Mucosa of rectum (tissue), 2 donors: ENCODE measurements around the gene RCVRN.
A peak's percentile ranks its signal among the peaks of the same experiment; 100 is the strongest.

Experiments
- H3K27ac ChIP-seq, 2 donors: one replicate each; pipeline ENCODE4 v1.7.0; 2013; ENCODE audit warnings: inconsistent platforms in 2 of 2, low read depth in 2 of 2, low read length in 2 of 2
- H3K27me3 ChIP-seq, 2 donors: one replicate each; pipeline ENCODE4 v1.7.0; 2013; ENCODE audit warnings: low read length in 2 of 2; ENCODE audit not compliant: control insufficient read depth in 2 of 2, insufficient read depth in 2 of 2
- H3K36me3 ChIP-seq, 2 donors: one replicate each; pipeline ENCODE4 v1.7.0; 2013; ENCODE audit warnings: low read length in 2 of 2; ENCODE audit not compliant: control insufficient read depth in 2 of 2, insufficient read depth in 2 of 2
- H3K4me1 ChIP-seq, 2 donors: one replicate each; pipeline ENCODE4 v1.7.0; 2013; ENCODE audit warnings: low read length in 2 of 2, mild to moderate bottlenecking in 1 of 2; ENCODE audit not compliant: control insufficient read depth in 2 of 2, insufficient read depth in 2 of 2
- H3K4me3 ChIP-seq, 2 donors: one replicate each; pipeline ENCODE4 v1.7.0; 2013; ENCODE audit warnings: low read length in 2 of 2
- H3K9ac ChIP-seq, 2 donors: one replicate each; pipeline ENCODE4 v1.7.0; 2013; ENCODE audit warnings: low read length in 2 of 2, low read depth in 1 of 2, mild to moderate bottlenecking in 1 of 2
- H3K9me3 ChIP-seq, 2 donors: one replicate each; pipeline ENCODE4 v1.7.0; 2013; ENCODE audit warnings: low read length in 2 of 2; ENCODE audit not compliant: control insufficient read depth in 2 of 2
- donor health status: healthy.
- donor health status: Normal muscosa, but diverticular disease.

RCVRN gene

DNA sequence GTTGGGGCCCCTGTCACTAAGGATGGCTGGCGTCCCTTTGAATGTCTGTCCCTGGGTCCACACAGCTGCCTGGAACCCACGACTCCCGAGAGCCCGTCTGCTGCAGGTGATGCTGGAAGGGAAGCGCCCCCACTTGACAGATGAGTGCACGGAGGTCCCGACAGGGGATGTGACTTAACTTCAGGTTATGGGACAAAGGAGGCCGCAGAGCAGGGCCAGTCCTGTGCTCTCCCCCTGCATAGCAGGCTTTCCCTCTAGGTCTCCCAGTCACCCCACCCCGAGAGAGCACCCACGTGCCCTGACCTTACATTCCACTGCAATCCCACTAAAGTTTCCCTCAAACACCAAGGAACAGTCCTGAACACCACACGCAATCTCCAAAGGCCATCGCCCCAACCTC lies 6.0 kb upstream of the RCVRN start:
- no peaks in the 10 kb centered on the region for H3K27me3 ChIP-seq
- H3K4me1 ChIP-seq = no peaks in the 10 kb centered on the region
- H3K27ac ChIP-seq = no peak overlapping the region
- H3K4me3 ChIP-seq = no peak overlapping the region
- H3K9me3 ChIP-seq = no peaks in the 10 kb centered on the region
- no peaks in the 10 kb centered on the region for H3K36me3 ChIP-seq
- H3K9ac ChIP-seq = no peak overlapping the region

DNA sequence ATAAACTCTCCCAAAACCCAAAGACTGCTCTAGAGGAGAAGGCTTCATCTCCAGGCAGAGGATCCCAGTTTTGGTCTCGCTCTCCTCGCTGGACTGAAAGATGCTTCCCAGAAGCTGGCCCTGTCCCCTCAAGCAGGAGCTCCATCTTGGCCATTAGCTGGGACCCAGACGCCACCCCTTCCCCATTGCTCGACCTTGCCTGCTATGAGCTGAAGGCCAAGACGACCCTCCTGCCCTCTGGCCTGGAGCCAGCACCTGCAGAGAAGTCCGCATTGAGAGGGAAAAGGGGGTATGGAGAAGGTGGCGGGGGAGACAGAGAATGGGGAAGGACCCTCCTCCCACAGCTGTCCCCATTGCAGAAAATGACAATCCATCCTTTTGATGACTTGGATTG lies 3.6 kb upstream of the RCVRN start:
- Histone ChIP-seq H3K9ac (no peak overlapping the region), H3K36me3 (no peaks in the 10 kb centered on the region), H3K4me3 (no peak overlapping the region), H3K4me1 (no peaks in the 10 kb centered on the region), H3K27ac (no peak overlapping the region), H3K27me3 (no peaks in the 10 kb centered on the region), H3K9me3 (no peaks in the 10 kb centered on the region)

DNA sequence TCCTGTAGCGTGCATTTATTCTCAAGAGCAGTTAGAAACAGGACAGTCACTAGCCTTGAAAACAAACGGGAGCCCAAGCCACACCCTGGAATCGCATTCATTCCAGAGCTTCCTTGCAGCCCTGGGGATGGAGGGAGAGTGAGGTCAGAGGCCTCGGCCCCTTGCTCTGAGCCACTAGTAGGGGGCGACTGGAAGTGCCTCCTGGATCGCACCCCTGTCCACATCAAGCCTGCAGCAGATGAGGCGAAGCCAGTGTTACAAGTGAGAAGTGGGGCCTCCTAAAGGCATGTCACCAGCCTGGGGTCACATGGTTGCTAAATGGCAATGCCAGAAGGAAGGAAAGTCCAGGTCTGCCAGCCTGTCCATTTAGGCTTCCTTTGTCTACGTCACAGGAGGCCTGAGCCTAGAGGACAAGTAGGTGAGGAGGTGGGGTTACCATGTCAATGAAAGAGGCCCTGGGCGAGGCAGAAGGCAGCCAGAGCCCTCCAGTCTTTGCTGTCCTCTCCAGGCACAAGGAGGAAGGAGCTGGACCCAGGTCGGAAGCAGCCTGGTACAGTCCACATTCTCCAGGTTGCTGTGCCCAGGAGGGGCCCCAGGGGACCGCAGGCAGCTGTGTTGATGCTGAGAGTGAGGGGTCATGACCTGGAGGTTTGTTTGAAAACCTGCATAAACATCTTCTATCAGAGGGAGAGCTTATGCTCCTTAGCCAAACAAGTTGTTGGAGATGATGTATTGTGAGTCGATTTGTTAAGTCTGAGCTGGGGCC lies 3.0 kb upstream of the RCVRN start:
- H3K27me3 ChIP-seq = no peaks in the 10 kb centered on the region
- no peaks in the 10 kb centered on the region for H3K36me3 ChIP-seq
- no peaks in the 10 kb centered on the region for H3K4me1 ChIP-seq
- H3K9me3 ChIP-seq = no peaks in the 10 kb centered on the region
- H3K9ac ChIP-seq = no peak overlapping the region
- H3K4me3 ChIP-seq = no peak overlapping the region
- H3K27ac ChIP-seq = peak overlapping the region in 1 of 2 donors; percentile 38

DNA sequence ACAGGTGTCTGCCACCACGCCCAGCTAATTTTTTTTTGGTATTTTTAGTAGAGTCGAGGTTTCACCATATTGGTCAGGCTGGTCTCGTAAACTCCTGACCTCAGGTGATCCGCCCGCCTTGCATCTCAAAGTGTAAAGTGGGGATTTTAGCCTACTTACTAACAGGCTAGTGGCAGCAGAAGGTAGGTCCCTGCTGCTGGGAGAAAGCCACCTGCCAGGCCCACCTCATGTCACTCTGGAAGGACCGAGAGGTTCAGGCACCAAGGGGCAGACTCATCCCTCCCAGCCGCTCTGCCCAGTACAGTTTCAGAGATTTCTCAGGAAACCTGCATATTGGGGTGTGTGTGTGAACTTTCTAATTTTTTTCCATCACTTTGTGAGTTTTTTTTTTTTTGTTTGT lies 2.1 kb upstream of the RCVRN start:
- H3K27ac ChIP-seq = no peak overlapping the region
- H3K4me3 ChIP-seq = no peak overlapping the region
- no peaks in the 10 kb centered on the region for H3K4me1 ChIP-seq
- H3K27me3 ChIP-seq = no peaks in the 10 kb centered on the region
- no peaks in the 10 kb centered on the region for H3K9me3 ChIP-seq
- H3K36me3 ChIP-seq = no peaks in the 10 kb centered on the region
- H3K9ac ChIP-seq = no peak overlapping the region

DNA sequence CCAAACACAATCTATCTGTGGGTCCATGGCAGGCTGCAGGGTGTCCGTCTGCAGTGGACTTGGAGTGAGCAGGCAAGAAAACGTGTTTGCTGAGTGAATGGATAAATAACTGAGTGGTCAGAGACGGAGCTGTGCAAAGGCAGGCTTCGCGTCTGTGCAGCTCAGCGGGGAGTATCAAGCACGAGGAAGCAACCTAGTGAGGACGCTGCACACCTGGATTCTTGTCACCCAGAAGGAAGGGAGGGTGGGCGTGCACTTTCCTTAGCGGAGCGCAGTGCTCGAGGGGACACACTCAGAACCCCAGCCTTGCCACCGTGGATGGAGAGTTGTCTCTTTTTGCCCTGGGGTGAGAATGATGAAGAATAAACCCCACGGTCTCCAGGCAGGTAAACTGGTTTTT lies 1.5 kb upstream of the RCVRN start:
- Histone ChIP-seq H3K4me1 (no peaks in the 10 kb centered on the region), H3K9ac (no peak overlapping the region), H3K4me3 (no peak overlapping the region), H3K9me3 (no peaks in the 10 kb centered on the region), H3K27me3 (no peaks in the 10 kb centered on the region), H3K36me3 (no peaks in the 10 kb centered on the region), H3K27ac (no peak overlapping the region)

DNA sequence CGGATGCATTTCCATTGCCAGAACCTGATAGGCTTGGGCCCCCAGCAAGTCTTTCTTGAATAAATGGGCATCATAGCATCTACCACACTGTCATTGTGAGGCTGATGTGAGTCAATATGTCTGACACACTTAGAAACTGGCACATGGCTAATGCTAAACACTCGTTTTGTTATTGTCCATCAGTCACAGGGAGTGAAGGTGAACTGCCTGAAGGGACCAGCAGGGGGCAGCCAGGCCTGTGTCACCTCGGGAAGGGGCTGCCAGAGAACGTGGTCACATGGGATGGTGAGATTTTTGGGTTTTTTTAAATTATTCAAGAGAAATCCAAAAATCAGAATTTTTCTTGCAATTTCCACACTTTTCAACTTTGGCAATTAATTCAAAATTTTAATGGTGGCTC lies 831 bp upstream of the RCVRN start:
- Histone ChIP-seq H3K27me3 (no peaks in the 10 kb centered on the region), H3K9ac (no peak overlapping the region), H3K9me3 (no peaks in the 10 kb centered on the region), H3K36me3 (no peaks in the 10 kb centered on the region), H3K27ac (no peak overlapping the region), H3K4me3 (no peak overlapping the region), H3K4me1 (no peaks in the 10 kb centered on the region)

DNA sequence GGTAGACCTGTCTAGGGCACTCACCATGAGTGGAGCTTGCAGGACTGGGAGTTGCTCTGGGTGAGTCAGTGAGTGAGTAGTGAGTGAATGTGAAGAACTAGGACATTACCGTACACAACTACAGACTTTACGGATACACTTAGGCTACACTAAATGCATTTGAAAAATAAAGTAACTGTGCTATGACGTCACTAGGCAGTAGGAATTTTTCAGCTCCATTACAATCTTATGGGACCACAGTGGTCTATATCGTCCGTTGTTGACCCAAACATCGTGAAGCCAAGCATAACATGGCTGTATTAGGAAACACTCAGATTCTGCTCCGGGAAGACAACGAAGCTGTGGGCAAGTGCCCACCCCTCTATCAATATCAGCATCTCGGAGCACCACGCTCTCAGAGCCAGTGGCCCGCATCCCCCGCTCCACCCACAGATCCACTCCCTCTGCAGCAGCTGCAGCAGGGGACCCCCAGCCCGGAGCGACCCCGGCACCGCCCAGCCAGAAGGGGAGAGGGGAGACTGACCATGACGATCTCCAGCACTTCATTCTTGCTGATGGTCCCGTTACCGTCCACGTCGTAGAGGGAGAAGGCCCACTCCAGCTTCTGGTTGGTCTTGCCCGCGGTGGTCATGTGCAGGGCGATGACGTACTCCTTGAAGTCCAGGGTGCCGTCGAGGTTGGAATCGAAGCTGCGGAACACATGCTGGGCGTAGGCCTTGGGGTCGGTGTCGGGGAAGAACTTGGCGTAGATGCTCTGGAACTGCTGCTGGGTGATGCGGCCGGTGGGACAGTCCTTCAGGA lies 594 bp downstream of the RCVRN start:
- Histone ChIP-seq H3K9me3 (no peaks in the 10 kb centered on the region), H3K4me3 (no peak overlapping the region), H3K36me3 (no peaks in the 10 kb centered on the region), H3K27ac (no peak overlapping the region), H3K27me3 (no peaks in the 10 kb centered on the region), H3K9ac (no peak overlapping the region), H3K4me1 (peaks cover 0 to 2% of the 10 kb centered on the region in 2 donors)

DNA sequence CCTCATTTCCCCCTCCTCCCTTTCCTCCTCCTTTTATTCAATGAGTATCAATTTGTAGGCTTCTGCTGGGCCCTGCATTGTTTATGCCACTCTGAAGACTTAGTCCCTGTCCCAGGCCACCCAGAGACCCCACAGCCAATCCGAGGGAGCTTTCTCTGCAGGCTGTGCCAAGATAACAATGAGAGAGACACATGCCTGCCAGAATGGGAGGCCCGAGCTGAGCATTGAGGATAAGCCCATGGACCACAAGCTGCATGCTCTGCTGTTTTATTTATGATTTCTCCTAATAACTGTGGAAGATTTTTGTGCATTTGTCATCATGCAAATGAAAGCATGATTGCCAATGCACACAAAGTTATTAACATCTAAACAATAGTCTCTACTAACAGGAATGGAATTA lies 3.0 kb downstream of the RCVRN start:
- no peaks in the 10 kb centered on the region for H3K9me3 ChIP-seq
- no peak overlapping the region for H3K4me3 ChIP-seq
- H3K36me3 ChIP-seq = no peaks in the 10 kb centered on the region
- no peaks in the 10 kb centered on the region for H3K27me3 ChIP-seq
- H3K4me1 ChIP-seq = peaks cover 0 to 2% of the 10 kb centered on the region in 2 donors
- no peak overlapping the region for H3K27ac ChIP-seq
- no peak overlapping the region for H3K9ac ChIP-seq

DNA sequence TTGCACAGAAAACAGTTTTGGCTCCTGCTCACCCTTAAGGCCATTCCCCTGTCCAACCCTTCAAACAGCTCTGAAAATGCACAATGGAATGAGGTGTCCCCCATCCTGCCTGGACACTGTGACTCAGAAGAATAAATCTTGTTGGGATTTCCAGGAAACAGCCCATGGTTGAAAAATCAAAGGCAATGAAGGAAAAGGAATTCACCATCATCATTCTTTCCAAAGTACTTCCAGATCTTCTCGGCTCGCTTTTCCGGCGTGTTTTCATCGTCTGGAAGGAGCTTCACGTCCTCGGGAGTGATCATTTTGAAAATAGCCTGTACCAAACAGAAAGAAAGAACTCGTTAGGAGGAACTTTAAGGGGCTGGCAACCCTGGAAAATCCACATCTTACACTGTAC lies 4.3 kb downstream of the RCVRN start:
- Histone ChIP-seq H3K9me3 (no peaks in the 10 kb centered on the region), H3K4me1 (peaks cover 0 to 2% of the 10 kb centered on the region in 2 donors), H3K36me3 (no peaks in the 10 kb centered on the region), H3K27ac (peak overlapping the region in 1 of 2 donors; percentile 27), H3K4me3 (no peak overlapping the region), H3K27me3 (no peaks in the 10 kb centered on the region), H3K9ac (no peak overlapping the region)

DNA sequence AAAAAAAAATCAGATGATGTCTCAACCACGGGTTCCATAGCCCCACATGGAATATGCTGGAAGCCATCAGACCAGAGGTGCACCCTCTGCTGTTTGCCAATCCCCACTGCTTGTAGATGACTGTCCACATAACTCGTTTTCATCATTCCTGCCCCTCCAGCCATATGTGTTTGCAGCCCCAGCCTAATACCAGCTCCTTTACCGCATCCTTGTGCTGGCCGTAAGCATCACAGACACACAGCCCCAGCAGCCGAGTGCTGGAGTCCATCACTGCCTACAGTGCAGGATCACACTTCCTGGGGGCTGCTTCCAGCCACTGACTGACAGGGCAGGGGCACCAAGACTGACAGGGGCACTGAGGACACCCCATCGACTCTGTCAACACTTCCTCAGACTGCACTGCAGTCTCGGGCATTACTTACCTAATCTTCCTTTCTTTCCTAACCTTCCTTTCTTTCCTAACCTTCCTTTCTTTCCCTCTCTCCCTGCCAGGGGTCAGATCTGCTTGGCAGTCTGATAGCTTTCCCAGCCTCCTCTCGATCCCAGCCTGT lies 5.0 kb downstream of the RCVRN start:
- H3K9me3 ChIP-seq = no peaks in the 10 kb centered on the region
- peaks cover 0 to 2% of the 10 kb centered on the region in 2 donors for H3K4me1 ChIP-seq
- peak overlapping the region; percentile 8 to 27 for H3K27ac ChIP-seq
- no peaks in the 10 kb centered on the region for H3K27me3 ChIP-seq
- H3K9ac ChIP-seq = no peak overlapping the region
- H3K36me3 ChIP-seq = no peaks in the 10 kb centered on the region
- H3K4me3 ChIP-seq = no peak overlapping the region
